ENCODE measurements around the gene NDUFV1. TPM values are rescaled to one million over a fixed set of nuclear protein-coding genes. Genes with fewer than 3 reads are reported as not detected.
A peak's percentile ranks its signal among the peaks of the same experiment; 100 is the strongest.

NDUFV1 gene
- total and polyA plus RNA-seq, 9 of the 15 experiments (the other 6 are each of a cell fraction or from before 2014, with no cell fraction given), result 10.8 to 423 (median 209) TPM

GRCh38 chr11:67583247-67584204, 23.2 kb upstream of the NDUFV1 start, which contains the start of gene GSTP1 (continued):
- TF ChIP-seq PHF8 (IDR thresholded peaks at IDR 0.05; ENCODE audit: borderline replicate concordance, low read length) (peak; percentile 92; the same call in 1 of the 2 replicates), ETS1 (conservative IDR thresholded peaks at IDR 0.05; ENCODE audit: control insufficient read depth, low read depth, low read length) (peak; percentile 73; the same call in 1 of the 2 replicates), POLR2AphosphoS5 (IDR thresholded peaks at IDR 0.05; ENCODE audit: control insufficient read depth, insufficient read depth, low read depth, low read length) (peak; percentile 89; the same call in 1 of the 2 replicates), U2AF1 (optimal IDR thresholded peaks at IDR 0.05; ENCODE audit: low read depth, low read length) (peak; percentile 85), PPARD (CRISPR knock-in tag; IDR thresholded peaks at IDR 0.05) (no peak), RAD21 (CRISPR knock-in tag; conservative IDR thresholded peaks at IDR 0.05 in 1 of 2, IDR thresholded peaks at IDR 0.05 in 1 of 2) (peak; percentile 68 to 70), SIN3A (IDR thresholded peaks at IDR 0.05; ENCODE audit: borderline replicate concordance in 2 of 2, control insufficient read depth in 1 of 2, low read depth in 2 of 2, low read length in 2 of 2) (peak; percentile 48 to 86; a peak in 3 of 4 replicates), ILK (tag; IDR thresholded peaks at IDR 0.05; ENCODE audit: borderline replicate concordance, low read depth) (no peak), KHSRP (IDR thresholded peaks at IDR 0.05) (no peak), RAD51 (IDR thresholded peaks at IDR 0.05; ENCODE audit: borderline replicate concordance, low read depth) (no peak), GTF3C2 (IDR thresholded peaks at IDR 0.05; ENCODE audit: borderline replicate concordance, extremely low read depth, insufficient read length) (no peak), HNRNPL (IDR thresholded peaks at IDR 0.05; ENCODE audit: low read depth, low read length) (peak; percentile 35; the same call in 1 of the 2 replicates), ZNF717 (CRISPR knock-in tag; IDR thresholded peaks at IDR 0.05) (no peak)
- TF ChIP-seq, protein P1, sequence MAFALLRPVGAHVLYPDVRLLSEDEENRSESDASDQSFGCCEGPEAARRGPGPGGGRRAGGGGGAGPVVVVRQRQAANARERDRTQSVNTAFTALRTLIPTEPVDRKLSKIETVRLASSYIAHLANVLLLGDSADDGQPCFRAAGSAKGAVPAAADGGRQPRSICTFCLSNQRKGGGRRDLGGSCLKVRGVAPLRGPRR (CRISPR knock-in tag; IDR thresholded peaks at IDR 0.05), result no peak
- TF ChIP-seq, protein P2, sequence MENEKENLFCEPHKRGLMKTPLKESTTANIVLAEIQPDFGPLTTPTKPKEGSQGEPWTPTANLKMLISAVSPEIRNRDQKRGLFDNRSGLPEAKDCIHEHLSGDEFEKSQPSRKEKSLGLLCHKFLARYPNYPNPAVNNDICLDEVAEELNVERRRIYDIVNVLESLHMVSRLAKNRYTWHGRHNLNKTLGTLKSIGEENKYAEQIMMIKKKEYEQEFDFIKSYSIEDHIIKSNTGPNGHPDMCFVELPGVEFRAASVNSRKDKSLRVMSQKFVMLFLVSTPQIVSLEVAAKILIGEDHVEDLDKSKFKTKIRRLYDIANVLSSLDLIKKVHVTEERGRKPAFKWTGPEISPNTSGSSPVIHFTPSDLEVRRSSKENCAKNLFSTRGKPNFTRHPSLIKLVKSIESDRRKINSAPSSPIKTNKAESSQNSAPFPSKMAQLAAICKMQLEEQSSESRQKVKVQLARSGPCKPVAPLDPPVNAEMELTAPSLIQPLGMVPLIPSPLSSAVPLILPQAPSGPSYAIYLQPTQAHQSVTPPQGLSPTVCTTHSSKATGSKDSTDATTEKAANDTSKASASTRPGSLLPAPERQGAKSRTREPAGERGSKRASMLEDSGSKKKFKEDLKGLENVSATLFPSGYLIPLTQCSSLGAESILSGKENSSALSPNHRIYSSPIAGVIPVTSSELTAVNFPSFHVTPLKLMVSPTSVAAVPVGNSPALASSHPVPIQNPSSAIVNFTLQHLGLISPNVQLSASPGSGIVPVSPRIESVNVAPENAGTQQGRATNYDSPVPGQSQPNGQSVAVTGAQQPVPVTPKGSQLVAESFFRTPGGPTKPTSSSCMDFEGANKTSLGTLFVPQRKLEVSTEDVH (IDR thresholded peaks at IDR 0.05; ENCODE audit: low read depth, partially characterized antibody), result peak; percentile 28
